Smooth muscle cell (in vitro differentiated cells): ENCODE measurements around the gene SLC5A1. TPM values are rescaled to one million over a fixed set of nuclear protein-coding genes. Genes with fewer than 3 reads are reported as not detected.

Source experiments
- DNase-seq: peaks from one replicate; lab custom pipeline; 2025; ENCODE audit not compliant: unreplicated experiment; lab: John Stamatoyannopoulos, UW
- H2AFZ ChIP-seq: fragments of 200-600 bp; sonication (generic); 2 replicates; pipeline ENCODE4 v1.6.0; 2016; ENCODE audit warnings: antibody characterized with exemption, low read depth, mild to moderate bottlenecking
- H3F3A ChIP-seq: fragments of 200-600 bp; sonication (generic); 2 replicates; pipeline ENCODE4 v1.6.0; 2017; ENCODE audit warnings: antibody characterized with exemption, low read depth
- H3K27ac ChIP-seq: fragments of 200-600 bp; sonication (generic); 2 replicates; pipeline ENCODE4 v1.5.1; 2016; ENCODE audit warnings: low read depth, mild to moderate bottlenecking
- H3K27me3 ChIP-seq: fragments of 200-600 bp; sonication (generic); 2 replicates; pipeline ENCODE4 v1.6.1; 2016; ENCODE audit warnings: low read depth, mild to moderate bottlenecking
- H3K36me3 ChIP-seq: fragments of 200-600 bp; sonication (generic); 2 replicates; pipeline ENCODE4 v1.5.1; 2016; ENCODE audit warnings: low read depth
- H3K4me1 ChIP-seq: fragments of 200-600 bp; sonication (generic); 2 replicates; pipeline ENCODE4 v1.5.1; 2016; ENCODE audit warnings: low read depth
- H3K4me2 ChIP-seq: fragments of 200-600 bp; sonication (generic); 2 replicates; pipeline ENCODE4 v1.6.0; 2016; ENCODE audit warnings: mild to moderate bottlenecking
- H3K4me3 ChIP-seq: fragments of 200-600 bp; sonication (generic); 2 replicates; pipeline ENCODE4 v1.5.1; 2016; ENCODE audit warnings: mild to moderate bottlenecking
- H3K79me2 ChIP-seq: fragments of 200-600 bp; sonication (generic); 2 replicates; pipeline ENCODE4 v1.6.0; 2016; ENCODE audit warnings: low read depth, mild to moderate bottlenecking
- H3K9ac ChIP-seq: fragments of 200-600 bp; sonication (generic); 2 replicates; pipeline ENCODE4 v1.6.0; 2016; ENCODE audit warnings: low read depth
- H3K9me3 ChIP-seq: fragments of 200-600 bp; sonication (generic); replicated peaks from 2 replicates; pipeline ENCODE4 v1.5.1; 2016; ENCODE audit warnings: low read depth
- H4K20me1 ChIP-seq: fragments of 200-600 bp; sonication (generic); 2 replicates; pipeline ENCODE4 v1.6.0; 2016; ENCODE audit warnings: low read depth
- CTCF ChIP-seq: fragments of 200-600 bp; sonication (generic); IDR thresholded peaks from 2 replicates; pipeline ENCODE4 v1.5.1; 2017; ENCODE audit warnings: borderline replicate concordance, mild to moderate bottlenecking, antibody characterized with exemption; ENCODE audit not compliant: insufficient read depth, poor library complexity, severe bottlenecking
- WGBS: methylation state at CpG from one replicate; pipeline ENCODE4 v1.1.7; 2016; ENCODE audit warnings: low lambda C conversion rate; 5-methylcytosine and 5-hydroxymethylcytosine counted together
- polyA plus RNA-seq: library from polyadenylated mRNA; unstranded; fragments of >200 nt; fragmentation: Nextera tagmentation; extraction: Ambion mirVana; gene quantifications from 2 replicates; pipeline ENCODE4 v1.2.1, GENCODE V29; 2016
- total RNA-seq: library from RNA; depleted of rRNA; stranded (reverse); fragments of >200 nt; gene quantifications from 2 replicates; pipeline ENCODE4 v1.2.3, GENCODE V29; 2014

Gene SLC5A1
- total and polyA plus RNA-seq, 2 experiments from 2014 or later, result not detected

- no peak overlapping the region for H3K4me2 ChIP-seq
- WGBS, result 31% methylated on average over 2 of the region's 2 CpGs
- DNase-seq, result no peak
Observed at GRCh38 chr22:32018056-32018455, 25.0 kb upstream of the SLC5A1 start.

GRCh38 chr22:32020117-32020516 is 22.9 kb upstream of the SLC5A1 start:
- no peak for DNase-seq
- peak overlapping the region; percentile 63 for H3K27ac ChIP-seq

More at GRCh38 chr22:32018056-32018455, 25.0 kb upstream of the SLC5A1 start:
- no peak overlapping the region for H3K4me3 ChIP-seq
- H3K9ac ChIP-seq, result peak overlapping the region; percentile 15
- H3K79me2 ChIP-seq, result no peaks in the 10 kb centered on the region
- H3K27me3 ChIP-seq, result no peaks in the 10 kb centered on the region
- no peak for TF ChIP-seq CTCF
- H4K20me1 ChIP-seq, result no peaks in the 10 kb centered on the region
- H3F3A ChIP-seq, result no peaks in the 10 kb centered on the region
- peak overlapping the region; percentile 32 for H3K27ac ChIP-seq
- no peaks in the 10 kb centered on the region for H3K4me1 ChIP-seq
- H2AFZ ChIP-seq, result no peak overlapping the region
- no peaks in the 10 kb centered on the region for H3K36me3 ChIP-seq
- H3K9me3 ChIP-seq, result peaks cover 4% of the 10 kb centered on the region

GRCh38 chr22:32021716-32022115 is 21.3 kb upstream of the SLC5A1 start:
- Histone ChIP-seq H3K9ac (no peak overlapping the region), H2AFZ (no peak overlapping the region), H3K4me2 (no peak overlapping the region), H3K9me3 (no peaks in the 10 kb centered on the region), H3K36me3 (no peaks in the 10 kb centered on the region), H4K20me1 (no peaks in the 10 kb centered on the region), H3K27me3 (no peaks in the 10 kb centered on the region), H3K79me2 (no peaks in the 10 kb centered on the region), H3K4me3 (no peak overlapping the region), H3K27ac (no peak overlapping the region), H3K4me1 (no peaks in the 10 kb centered on the region), H3F3A (no peaks in the 10 kb centered on the region)
- 79% methylated on average over 3 of the region's 3 CpGs for WGBS
- no peak for DNase-seq
- no peak for TF ChIP-seq CTCF

More at GRCh38 chr22:32020117-32020516, 22.9 kb upstream of the SLC5A1 start:
- no peak overlapping the region for H2AFZ ChIP-seq
- H3K79me2 ChIP-seq, result no peaks in the 10 kb centered on the region
- H3K27me3 ChIP-seq, result no peaks in the 10 kb centered on the region
- no peak for TF ChIP-seq CTCF
- no peaks in the 10 kb centered on the region for H3K36me3 ChIP-seq
- H3K4me2 ChIP-seq, result no peak overlapping the region
- H3K9me3 ChIP-seq, result no peaks in the 10 kb centered on the region
- no peak overlapping the region for H3K4me3 ChIP-seq
- no peak overlapping the region for H3K9ac ChIP-seq
- no peaks in the 10 kb centered on the region for H3K4me1 ChIP-seq
- no peaks in the 10 kb centered on the region for H3F3A ChIP-seq
- no peaks in the 10 kb centered on the region for H4K20me1 ChIP-seq

GRCh38 chr22:32023251-32023827 is 19.7 kb upstream of the SLC5A1 start:
- Histone ChIP-seq H3F3A (no peaks in the 10 kb centered on the region), H3K27ac (no peak overlapping the region), H3K79me2 (no peaks in the 10 kb centered on the region), H3K9me3 (no peaks in the 10 kb centered on the region), H3K9ac (no peak overlapping the region), H3K36me3 (no peaks in the 10 kb centered on the region), H2AFZ (no peak overlapping the region), H3K4me3 (no peak overlapping the region), H4K20me1 (no peaks in the 10 kb centered on the region), H3K4me1 (no peaks in the 10 kb centered on the region), H3K27me3 (no peaks in the 10 kb centered on the region), H3K4me2 (no peak overlapping the region)
- no peak for TF ChIP-seq CTCF
- DNase-seq, result no peak
- 90% methylated on average over 2 of the region's 2 CpGs for WGBS
